Glomerular endothelial cell (primary cell): ENCODE data around the gene SNX11. TPM values are rescaled to one million over a fixed set of nuclear protein-coding genes. Genes with fewer than 3 reads are reported as not detected.
"Not testable (repeated sequence)": the region's sequence is repeated elsewhere in the genome, so short reads cannot be mapped to it uniquely, and the experiment has no call there.

Experiments
- DNase-seq: peaks from one replicate; pipeline ENCODE4 v3.0.0-alpha.2; 2011; ENCODE audit warnings: low read depth, low spot score; ENCODE audit errors: extremely low read depth
- total RNA-seq: library from RNA; depleted of rRNA; stranded (reverse); fragments of >200 nt; gene quantifications from 2 replicates; pipeline ENCODE4 v1.2.3, GENCODE V29; 2015

The SNX11 gene
- 15.5 and 20.8 TPM in 2 replicates for total RNA-seq

- DNase-seq, result no peak
These were observed at the start of gene SNX11 for GRCh38 chr17:48107137-48108055. TSS of gene SNX11 (plus strand) at chr17:48107766. CDS start at chr17:48112044, 4,278 bp downstream.

GRCh38 chr17:48058393-48059124 is 49.0 kb upstream of the SNX11 start:
- DNase-seq, result no peak

GRCh38 chr17:48059125-48059668 is 48.4 kb upstream of the SNX11 start:
- no peak for DNase-seq

- DNase-seq, result no peak
These were observed 47.3 kb upstream of the SNX11 start for GRCh38 chr17:48060249-48060648.

- no peak for DNase-seq
These were observed 45.3 kb upstream of the SNX11 start for GRCh38 chr17:48062273-48062672.

GRCh38 chr17:48064638-48065037 is 42.9 kb upstream of the SNX11 start:
- DNase-seq, result no peak

- DNase-seq, result no peak
These were observed 41.4 kb upstream of the SNX11 start for GRCh38 chr17:48066192-48066591.

GRCh38 chr17:48066656-48067055 is 40.9 kb upstream of the SNX11 start:
- DNase-seq, result no peak

GRCh38 chr17:48067245-48067644 is 40.3 kb upstream of the SNX11 start:
- DNase-seq, result no peak

- DNase-seq, result not testable (repeated sequence)
These were observed 39.8 kb upstream of the SNX11 start for GRCh38 chr17:48067808-48068207.

GRCh38 chr17:48068491-48068961 is 39.0 kb upstream of the SNX11 start:
- no peak for DNase-seq

GRCh38 chr17:48070195-48070594 is 37.4 kb upstream of the SNX11 start:
- no peak for DNase-seq

- DNase-seq, result no peak
These were observed 35.9 kb upstream of the SNX11 start for GRCh38 chr17:48071654-48072053.

- DNase-seq, result not testable (repeated sequence)
These were observed 34.8 kb upstream of the SNX11 start for GRCh38 chr17:48072811-48073210.

GRCh38 chr17:48073566-48074094 is 33.9 kb upstream of the SNX11 start:
- not testable (repeated sequence) for DNase-seq

GRCh38 chr17:48074322-48075081 is 33.1 kb upstream of the SNX11 start:
- DNase-seq, result no peak

- DNase-seq, result not testable (repeated sequence)
These were observed 30.4 kb upstream of the SNX11 start for GRCh38 chr17:48077152-48077551.

GRCh38 chr17:48081858-48082257 is 25.7 kb upstream of the SNX11 start:
- DNase-seq, result no peak

GRCh38 chr17:48084932-48085331 is 22.6 kb upstream of the SNX11 start:
- no peak for DNase-seq

GRCh38 chr17:48093341-48094045 is 14.1 kb upstream of the SNX11 start:
- no peak for DNase-seq
